ENCODE data around the gene MDK.

MDK gene

GRCh38 chr11:46339816-46340215, 41.7 kb upstream of the MDK start:
- peak in 1 of 2 experiments; percentile 72 for DNase-seq (ENCODE audit: low read depth in 1 of 2, low spot score in 1 of 2)
- H3K27ac ChIP-seq (replicated peaks), result 0 out of 2 replicates have a peak overlapping the region, but pooled peaks have one; percentile 32

GRCh38 chr11:46341454-46341853, 40.0 kb upstream of the MDK start:
- no peaks in the 10 kb centered on the region for H3K27me3 ChIP-seq (ENCODE audit: insufficient read depth, poor library complexity, severe bottlenecking)
- TF ChIP-seq CTCF (IDR thresholded peaks at IDR 0.05; ENCODE audit: insufficient read depth, low read length) (no peak), REST (IDR thresholded peaks at IDR 0.05; ENCODE audit: insufficient replicate concordance, low read depth) (no peak), SPI1 (IDR thresholded peaks at IDR 0.05; ENCODE audit: borderline replicate concordance, low read depth) (no peak), GABPA (IDR thresholded peaks at IDR 0.05; ENCODE audit: low read depth) (no peak), POLR2AphosphoS5 (IDR thresholded peaks at IDR 0.05; ENCODE audit: low read depth) (no peak)
- H3K4me3 ChIP-seq (replicated peaks; ENCODE audit: insufficient read depth, low read length), result no peak overlapping the region
- DNase-seq (ENCODE audit: low read depth in 1 of 2, low spot score in 1 of 2), result no peak
- peak overlapping the region; percentile 75 for H3K27ac ChIP-seq (replicated peaks)

More at GRCh38 chr11:46339816-46340215, 41.7 kb upstream of the MDK start:
- no peak overlapping the region for H3K4me3 ChIP-seq (replicated peaks; ENCODE audit: insufficient read depth, low read length)
- no peaks in the 10 kb centered on the region for H3K27me3 ChIP-seq (ENCODE audit: insufficient read depth, poor library complexity, severe bottlenecking)
- TF ChIP-seq POLR2AphosphoS5 (IDR thresholded peaks at IDR 0.05; ENCODE audit: low read depth), result no peak
- TF ChIP-seq CTCF (IDR thresholded peaks at IDR 0.05; ENCODE audit: insufficient read depth, low read length), result no peak
- TF ChIP-seq REST (IDR thresholded peaks at IDR 0.05; ENCODE audit: insufficient replicate concordance, low read depth), result no peak
- no peak for TF ChIP-seq SPI1 (IDR thresholded peaks at IDR 0.05; ENCODE audit: borderline replicate concordance, low read depth)
- no peak for TF ChIP-seq GABPA (IDR thresholded peaks at IDR 0.05; ENCODE audit: low read depth)

DNA sequence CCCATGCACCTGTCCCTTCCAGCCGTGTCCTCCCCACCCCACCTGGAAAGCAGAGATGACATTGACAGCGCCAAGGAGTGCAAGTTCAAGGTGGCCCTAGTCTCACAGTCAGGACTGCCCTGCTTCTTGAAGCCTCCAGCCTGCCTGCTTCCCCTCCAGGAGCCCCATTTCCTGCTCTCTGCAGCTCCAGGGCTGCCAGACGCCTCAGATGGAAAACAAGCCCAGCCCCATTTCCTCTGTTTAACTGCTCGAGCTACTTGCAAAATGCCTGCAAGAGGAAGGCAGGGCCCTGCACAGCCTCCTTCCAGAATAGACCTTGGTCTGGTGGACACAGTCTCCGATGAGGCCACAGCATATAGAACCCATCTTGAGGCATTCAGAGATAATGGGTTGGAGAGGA, 39.2 kb upstream of the MDK start:
- Histone ChIP-seq H3K27ac (replicated peaks) (peak overlapping the region; percentile 75), H3K27me3 (ENCODE audit: insufficient read depth, poor library complexity, severe bottlenecking) (no peaks in the 10 kb centered on the region), H3K4me3 (replicated peaks; ENCODE audit: insufficient read depth, low read length) (no peak overlapping the region)
- peak in 1 of 2 experiments; percentile 93 for DNase-seq (ENCODE audit: low read depth in 1 of 2, low spot score in 1 of 2)
- TF ChIP-seq SPI1 (IDR thresholded peaks at IDR 0.05; ENCODE audit: borderline replicate concordance, low read depth) (peak; percentile 65; the same call in 1 of the 2 replicates), CTCF (IDR thresholded peaks at IDR 0.05; ENCODE audit: insufficient read depth, low read length) (no peak), POLR2AphosphoS5 (IDR thresholded peaks at IDR 0.05; ENCODE audit: low read depth) (peak; percentile 76)

- DNase-seq (ENCODE audit: low read depth in 1 of 2, low spot score in 1 of 2), result no peak
- Histone ChIP-seq H3K4me3 (replicated peaks; ENCODE audit: insufficient read depth, low read length) (no peak overlapping the region), H3K27me3 (ENCODE audit: insufficient read depth, poor library complexity, severe bottlenecking) (no peaks in the 10 kb centered on the region), H3K27ac (replicated peaks) (peak overlapping the region; percentile 75)
- TF ChIP-seq REST (IDR thresholded peaks at IDR 0.05; ENCODE audit: insufficient replicate concordance, low read depth), result no peak
- no peak for TF ChIP-seq CTCF (IDR thresholded peaks at IDR 0.05; ENCODE audit: insufficient read depth, low read length)
- no peak for TF ChIP-seq GABPA (IDR thresholded peaks at IDR 0.05; ENCODE audit: low read depth)
- TF ChIP-seq POLR2AphosphoS5 (IDR thresholded peaks at IDR 0.05; ENCODE audit: low read depth), result no peak
- no peak for TF ChIP-seq SPI1 (IDR thresholded peaks at IDR 0.05; ENCODE audit: borderline replicate concordance, low read depth)
Observed at GRCh38 chr11:46343520-46343919, 37.9 kb upstream of the MDK start.

All from HL-60 (cell line).